Activated T-helper 1 cell treated with anti-CD3 and anti-CD28 coated beads, Interleukin-12 subunit alpha, Interleukin-12 subunit beta, Interleukin-2, Interleukin-4 antibody, amounts not matched to agents 30 ng/mL and 10 ng/mL and 1 ng/mL, durations not matched to agents 14 hours and 24 hours and 36 hours (primary cell): Measurements from ENCODE around the gene TSPAN10. TPM values are rescaled to one million over a fixed set of nuclear protein-coding genes. Genes with fewer than 3 reads are reported as not detected.
"Not testable (repeated sequence)": the region's sequence is repeated elsewhere in the genome, so short reads cannot be mapped to it uniquely, and the experiment has no call there.

Source experiments
- DNase-seq: peaks from one replicate; pipeline ENCODE4 v3.0.0; 2021; ENCODE audit warnings: low spot score
- H3K27ac Mint-ChIP-seq: one replicate; pipeline ENCODE4 v1.8.0; 2021; ENCODE audit warnings: mild to moderate bottlenecking, mixed read lengths
- H3K27me3 Mint-ChIP-seq: one replicate; pipeline ENCODE4 v1.8.0; 2022; ENCODE audit warnings: mild to moderate bottlenecking, moderate library complexity, mixed read lengths; ENCODE audit not compliant: insufficient read depth
- H3K36me3 Mint-ChIP-seq: one replicate; pipeline ENCODE4 v1.8.0; 2021; ENCODE audit warnings: low read depth, mixed read lengths
- H3K4me1 Mint-ChIP-seq: one replicate; pipeline ENCODE4 v1.8.0; 2021; ENCODE audit warnings: low read depth, mixed read lengths
- H3K4me3 Mint-ChIP-seq: one replicate; pipeline ENCODE4 v1.8.0; 2021; ENCODE audit warnings: mild to moderate bottlenecking, moderate library complexity, mixed read lengths
- H3K9me3 Mint-ChIP-seq: one replicate; pipeline ENCODE4 v1.8.0; 2021; ENCODE audit warnings: mixed read lengths
- intact Hi-C: fragments of 100-400 bp; cut with micrococcal nuclease; formaldehyde crosslinking; loops from one replicate; pipeline ENCODE4 v1.15.1; 2024
- total RNA-seq: library from RNA; stranded (reverse); gene quantifications from 2 replicates; pipeline ENCODE4 v1.2.3, GENCODE V29; 2022

TSPAN10 gene
- total RNA-seq, 1 donor from 2014 or later: 0.21 TPM

DNA sequence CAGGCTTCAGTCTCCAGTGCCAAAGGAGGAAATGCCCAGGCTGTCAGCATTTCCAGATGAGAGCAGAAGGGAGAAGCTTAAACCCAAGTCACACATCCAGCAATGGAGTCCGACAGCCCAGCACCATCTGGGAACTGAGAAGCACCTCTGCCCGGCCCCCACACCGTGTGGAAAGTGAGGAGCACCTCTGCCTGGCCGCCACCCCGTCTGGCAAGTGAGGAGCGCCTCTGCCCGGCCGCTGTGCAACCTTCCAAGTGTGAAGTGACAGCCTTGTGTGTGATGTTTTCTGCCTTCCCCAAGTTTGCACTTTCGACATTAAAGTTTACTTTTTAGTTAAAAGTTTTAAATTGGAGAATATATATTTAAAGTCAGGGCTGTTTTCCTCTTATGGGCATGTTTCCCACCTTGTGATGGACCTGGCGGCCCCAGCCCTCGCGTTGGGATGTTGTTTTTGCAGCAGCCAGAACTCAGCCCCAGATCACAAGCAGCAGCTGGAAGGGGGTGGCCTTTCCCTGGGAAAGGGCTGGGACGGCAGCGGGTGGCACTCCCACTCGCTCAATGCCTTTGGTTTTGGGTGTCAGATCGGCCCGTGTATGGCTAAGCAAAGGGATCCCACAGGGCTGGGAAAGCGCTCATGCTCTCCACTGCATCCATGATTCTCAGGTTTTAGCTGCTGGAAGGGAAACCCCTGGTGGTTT lies 36.7 kb downstream of the TSPAN10 start:
- no peak overlapping the region for H3K27ac Mint-ChIP-seq
- no peak overlapping the region for H3K4me3 Mint-ChIP-seq
- intact Hi-C loops: no loop called here
- peaks cover 7% of the 10 kb centered on the region for H3K4me1 Mint-ChIP-seq
- H3K27me3 Mint-ChIP-seq: no peaks in the 10 kb centered on the region
- H3K36me3 Mint-ChIP-seq: peaks cover 16% of the 10 kb centered on the region
- DNase-seq: no peak
- H3K9me3 Mint-ChIP-seq: no peaks in the 10 kb centered on the region

- H3K4me3 Mint-ChIP-seq, H3K9me3 Mint-ChIP-seq, DNase-seq, intact Hi-C loops, H3K27me3 Mint-ChIP-seq, H3K27ac Mint-ChIP-seq, H3K4me1 Mint-ChIP-seq: not testable (repeated sequence)
- peaks cover 16% of the 10 kb centered on the region for H3K36me3 Mint-ChIP-seq
These were observed 38.7 kb downstream of the TSPAN10 start for GRCh38 chr17:81675515-81676221.

DNA sequence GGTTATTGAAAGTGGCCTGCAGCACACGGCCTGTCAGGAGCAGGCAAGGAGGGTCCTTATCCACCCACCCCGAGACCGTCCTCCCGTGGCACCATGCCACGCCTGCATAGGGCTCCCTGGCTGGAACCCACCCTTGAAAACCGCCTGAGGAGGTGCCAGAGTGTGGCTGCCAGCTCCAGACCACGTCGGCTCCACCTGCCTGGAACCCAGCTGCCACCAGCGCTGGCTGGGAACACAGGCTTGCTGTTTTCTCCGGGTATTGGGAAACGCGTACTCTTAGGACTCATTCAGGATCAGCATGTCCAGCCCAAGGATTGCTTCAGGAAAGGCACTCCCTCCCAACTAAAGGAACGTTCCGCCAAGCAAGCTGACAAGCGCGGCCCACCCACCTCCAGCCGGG lies 39.9 kb downstream of the TSPAN10 start:
- H3K27ac Mint-ChIP-seq: no peak overlapping the region
- peaks cover 7% of the 10 kb centered on the region for H3K4me1 Mint-ChIP-seq
- DNase-seq: no peak
- intact Hi-C loops: no loop called here
- peaks cover 15% of the 10 kb centered on the region for H3K36me3 Mint-ChIP-seq
- H3K4me3 Mint-ChIP-seq: no peak overlapping the region
- no peaks in the 10 kb centered on the region for H3K9me3 Mint-ChIP-seq
- H3K27me3 Mint-ChIP-seq: no peaks in the 10 kb centered on the region

DNA sequence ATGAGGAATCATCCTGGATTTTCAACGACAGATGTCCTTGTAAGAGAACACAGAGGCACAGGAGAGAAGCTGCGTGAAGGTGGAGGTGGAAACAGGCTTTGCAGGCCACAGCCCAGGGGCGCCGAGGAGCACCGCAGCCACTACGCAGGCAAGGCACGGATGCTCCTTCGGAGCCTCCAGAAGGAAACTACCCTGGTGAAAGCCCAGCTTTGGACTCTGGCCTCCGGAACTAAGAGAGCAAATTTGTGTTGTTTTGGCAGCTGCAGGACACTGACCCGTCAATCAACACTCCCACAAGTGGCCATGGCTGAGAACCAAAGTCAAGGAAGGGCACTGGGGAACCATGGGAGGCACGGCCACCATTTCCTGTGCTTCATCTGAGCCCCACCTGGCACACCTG lies 43.2 kb downstream of the TSPAN10 start:
- Mint-ChIP-seq H3K9me3 (no peaks in the 10 kb centered on the region), H3K27ac (no peak overlapping the region), H3K4me3 (no peak overlapping the region), H3K36me3 (peaks cover 14% of the 10 kb centered on the region), H3K27me3 (no peaks in the 10 kb centered on the region), H3K4me1 (peaks cover 26% of the 10 kb centered on the region)
- no peak for DNase-seq
- intact Hi-C loops: no loop called here

DNA sequence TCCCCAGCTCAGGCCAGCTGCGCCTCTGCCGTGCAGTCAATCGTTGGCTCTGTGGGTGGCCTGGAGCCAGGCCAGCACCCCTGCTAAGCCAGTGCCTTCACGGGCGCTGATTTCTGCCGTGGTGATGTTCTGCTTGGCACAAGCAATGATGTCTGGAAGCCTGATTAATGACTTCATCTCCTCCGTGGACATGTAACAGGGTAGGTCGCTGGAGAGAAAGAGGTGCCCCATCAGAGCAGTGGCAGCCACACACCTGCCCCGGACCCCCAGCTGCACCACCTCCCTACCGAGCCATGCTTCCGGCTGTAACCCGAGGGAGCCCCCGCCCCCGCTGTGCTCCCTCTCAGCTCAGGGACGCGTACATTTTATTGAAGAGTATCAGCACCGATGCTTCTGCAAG lies 44.7 kb downstream of the TSPAN10 start:
- no peaks in the 10 kb centered on the region for H3K9me3 Mint-ChIP-seq
- intact Hi-C loops: loop anchor here (2.0 kb wide), 1 partner anchor 179 kb away; the partner anchor contains the start of gene P4HB
- peak overlapping the region; percentile 37 for H3K4me3 Mint-ChIP-seq
- peaks cover 18% of the 10 kb centered on the region for H3K36me3 Mint-ChIP-seq
- H3K4me1 Mint-ChIP-seq: peaks cover 22% of the 10 kb centered on the region
- no peak for DNase-seq
- H3K27me3 Mint-ChIP-seq: no peaks in the 10 kb centered on the region
- no peak overlapping the region for H3K27ac Mint-ChIP-seq

GRCh38 chr17:81682565-81683207 lies 45.7 kb downstream of the TSPAN10 start:
- DNase-seq: no peak
- H3K4me3 Mint-ChIP-seq: peak overlapping the region; percentile 97
- no peaks in the 10 kb centered on the region for H3K9me3 Mint-ChIP-seq
- no peaks in the 10 kb centered on the region for H3K27me3 Mint-ChIP-seq
- intact Hi-C loops: loop anchor here (1.0 to 2.0 kb wide), 6 partner anchors 16 to 178 kb away; partner anchors contain the start of genes CCDC137, MRPL12, NPLOC4 and OXLD1
- peak overlapping the region; percentile 68 for H3K27ac Mint-ChIP-seq
- peaks cover 27% of the 10 kb centered on the region for H3K36me3 Mint-ChIP-seq
- H3K4me1 Mint-ChIP-seq: peaks cover 22% of the 10 kb centered on the region

DNA sequence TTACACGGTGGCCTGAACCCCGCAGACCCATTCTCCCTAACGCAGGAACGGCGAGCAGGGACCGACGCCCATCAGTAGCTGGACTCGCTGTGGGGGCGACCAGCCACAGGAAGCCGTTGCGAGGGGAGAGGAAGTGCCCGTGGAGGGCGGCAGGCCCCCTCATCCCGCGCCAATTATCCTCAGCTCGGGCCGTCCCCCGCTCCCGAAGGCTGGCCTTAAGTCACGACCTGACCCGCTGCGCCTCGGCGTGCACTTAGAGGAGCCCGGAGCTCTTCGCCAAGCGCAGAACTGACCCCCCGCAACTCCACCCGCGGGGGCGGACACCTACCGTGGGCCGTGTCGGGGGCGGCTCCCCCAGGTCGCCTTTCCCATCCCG lies 46.2 kb downstream of the TSPAN10 start:
- Mint-ChIP-seq H3K27ac (peak overlapping the region; percentile 68), H3K4me3 (peak overlapping the region; percentile 97), H3K27me3 (no peaks in the 10 kb centered on the region), H3K9me3 (no peaks in the 10 kb centered on the region), H3K36me3 (peaks cover 27% of the 10 kb centered on the region), H3K4me1 (peaks cover 22% of the 10 kb centered on the region)
- no peak for DNase-seq
- intact Hi-C loops: loop anchor here (1.0 to 2.0 kb wide), 6 partner anchors 17 to 178 kb away; partner anchors contain the start of genes CCDC137, MRPL12, NPLOC4 and OXLD1

- peak; percentile 98 for DNase-seq
- H3K27me3 Mint-ChIP-seq: no peaks in the 10 kb centered on the region
- peaks cover 29% of the 10 kb centered on the region for H3K36me3 Mint-ChIP-seq
These were observed 46.8 kb downstream of the TSPAN10 start, which contains the start of the genes ARL16 and HGS for GRCh38 chr17:81683584-81684441. Gene ARL16, minus strand, starts transcription at chr17:81683797. Its CDS starts 44 bp downstream, at chr17:81683753. Gene HGS, plus strand, starts transcription at chr17:81684011. Its CDS starts 56 bp downstream, at chr17:81684067.

DNA sequence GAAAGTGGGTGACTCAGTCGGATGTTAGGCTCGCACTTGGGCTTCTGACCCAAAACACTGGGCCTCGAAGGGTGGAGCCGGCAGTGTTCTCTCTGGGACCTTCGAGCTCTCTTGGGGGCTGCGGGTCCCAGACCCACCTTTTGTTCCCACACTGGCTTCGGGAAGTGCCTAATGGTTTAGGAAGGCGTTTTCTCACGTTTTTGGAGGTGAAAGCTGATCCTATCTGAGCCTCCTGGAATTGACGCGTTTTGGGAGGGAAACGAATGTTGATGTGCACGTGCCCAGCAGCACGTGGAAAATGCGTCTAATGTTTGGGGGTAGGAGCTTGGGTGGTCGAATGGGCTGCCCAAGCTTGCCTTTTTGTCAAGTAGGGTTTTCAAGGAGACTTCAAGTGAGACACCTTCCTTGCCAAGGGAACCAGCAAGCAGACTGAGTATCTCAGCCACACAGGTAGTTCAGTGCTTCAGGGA lies 47.5 kb downstream of the TSPAN10 start:
- intact Hi-C loops: no loop called here
- Mint-ChIP-seq H3K27ac (peak overlapping the region; percentile 73), H3K4me3 (peak overlapping the region; percentile 91), H3K9me3 (no peaks in the 10 kb centered on the region), H3K27me3 (no peaks in the 10 kb centered on the region), H3K4me1 (peaks cover 22% of the 10 kb centered on the region), H3K36me3 (peaks cover 35% of the 10 kb centered on the region)
- no peak for DNase-seq

More at GRCh38 chr17:81683584-81684441, 46.8 kb downstream of the TSPAN10 start, which contains the start of the genes ARL16 and HGS:
- H3K27ac Mint-ChIP-seq: peak within 1 kb of the TSS; percentile 95
- no peaks in the 10 kb centered on the region for H3K9me3 Mint-ChIP-seq
- peak within 1 kb of the TSS; percentile 97 for H3K4me3 Mint-ChIP-seq
- H3K4me1 Mint-ChIP-seq: peaks cover 22% of the 10 kb centered on the region
- intact Hi-C loops: loop anchor here (1.0 to 2.0 kb wide), 6 partner anchors 18 to 177 kb away; partner anchors contain the start of genes CCDC137, MRPL12, NPLOC4 and OXLD1

DNA sequence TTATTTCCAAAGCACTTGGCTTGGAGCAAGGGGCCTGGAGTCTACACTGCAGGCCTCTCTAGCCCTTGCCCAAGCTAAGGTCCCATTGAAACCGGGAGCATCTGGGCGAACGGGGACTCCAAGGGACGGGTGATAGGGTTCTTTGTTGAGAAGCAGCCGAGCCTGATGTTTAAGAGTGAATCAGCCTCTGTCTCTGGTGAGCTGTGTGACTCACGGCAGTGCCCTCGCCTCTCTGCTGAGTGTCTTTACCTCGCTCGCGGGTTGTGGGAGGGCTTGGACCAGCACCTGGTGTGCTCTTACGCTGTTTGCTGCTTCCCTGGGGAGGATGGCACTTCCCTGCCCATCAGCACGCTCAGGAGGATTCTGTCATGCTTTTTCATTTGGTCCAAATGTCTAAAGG lies 48.1 kb downstream of the TSPAN10 start:
- Mint-ChIP-seq H3K27me3 (no peaks in the 10 kb centered on the region), H3K4me3 (peak overlapping the region; percentile 91), H3K27ac (peak overlapping the region; percentile 73), H3K4me1 (peaks cover 22% of the 10 kb centered on the region), H3K36me3 (peaks cover 38% of the 10 kb centered on the region), H3K9me3 (no peaks in the 10 kb centered on the region)
- no peak for DNase-seq
- intact Hi-C loops: no loop called here

GRCh38 chr17:81686614-81687013 lies 49.6 kb downstream of the TSPAN10 start:
- no peak overlapping the region for H3K4me3 Mint-ChIP-seq
- DNase-seq: no peak
- no peaks in the 10 kb centered on the region for H3K9me3 Mint-ChIP-seq
- H3K27me3 Mint-ChIP-seq: no peaks in the 10 kb centered on the region
- intact Hi-C loops: no loop called here
- H3K27ac Mint-ChIP-seq: no peak overlapping the region
- H3K4me1 Mint-ChIP-seq: peaks cover 22% of the 10 kb centered on the region
- peaks cover 35% of the 10 kb centered on the region for H3K36me3 Mint-ChIP-seq
